ENCODE results near the gene ITPK1.

GRCh38 chr14:93059260-93059659 is 56.5 kb downstream of the ITPK1 start:
- TF ChIP-seq CTCF (IDR thresholded peaks at IDR 0.05) = no peak
- TF ChIP-seq POLR2AphosphoS5 (IDR thresholded peaks at IDR 0.05) = no peak
- no peak for TF ChIP-seq POLR2A (IDR thresholded peaks at IDR 0.05)

All from prostate gland (tissue), 2 donors.